ENCODE measurements around the gene ITGA2.

Gene ITGA2

DNA sequence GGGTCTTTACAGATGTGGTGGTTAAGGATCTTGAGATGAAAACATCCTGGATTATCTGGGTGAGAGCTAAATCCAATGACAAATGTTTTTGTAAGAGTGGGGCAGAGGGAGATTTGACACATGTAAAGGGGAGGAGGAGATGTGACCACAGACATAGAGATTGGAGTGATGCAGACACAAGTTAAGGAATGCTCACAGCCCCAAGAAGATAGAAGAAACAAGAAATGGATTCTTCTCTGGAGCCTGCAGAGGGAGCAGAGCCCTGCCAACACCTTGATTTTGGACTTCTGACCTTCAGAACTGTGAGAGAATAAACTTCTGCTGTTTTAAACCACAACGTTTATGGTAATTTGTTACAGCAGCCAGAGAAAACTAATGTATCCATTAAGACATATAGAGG, 21.7 kb downstream of the ITGA2 start:
- Histone ChIP-seq H3K79me2 (ENCODE audit: insufficient read depth, low read length) (no peaks in the 10 kb centered on the region), H3K4me3 (ENCODE audit: insufficient read depth, low read length, poor library complexity, severe bottlenecking) (no peak overlapping the region)

GRCh38 chr5:53011233-53011632, 22.1 kb downstream of the ITGA2 start:
- Histone ChIP-seq H3K4me2 (ENCODE audit: low read depth, low read length, poor library complexity, severe bottlenecking) (no peak overlapping the region), H4K20me1 (ENCODE audit: low read depth, low read length) (no peaks in the 10 kb centered on the region), H3K36me3 (ENCODE audit: low read length) (no peaks in the 10 kb centered on the region), H3K9ac (ENCODE audit: low read length) (no peak overlapping the region), H3K27ac (ENCODE audit: low read depth, low read length) (no peak overlapping the region), H3K79me2 (ENCODE audit: insufficient read depth, low read length) (no peaks in the 10 kb centered on the region), H3K9me3 (ENCODE audit: insufficient read depth, low read length) (no peaks in the 10 kb centered on the region), H2AFZ (ENCODE audit: low read depth, low read length, severe bottlenecking) (no peak overlapping the region), H3K27me3 (ENCODE audit: low read length) (no peaks in the 10 kb centered on the region), H3F3A (ENCODE audit: insufficient read depth) (no peaks in the 10 kb centered on the region), H3K4me3 (ENCODE audit: insufficient read depth, low read length, poor library complexity, severe bottlenecking) (no peak overlapping the region), H3K9me2 (replicated peaks; ENCODE audit: insufficient read depth, low read length) (no peaks in the 10 kb centered on the region; the same call in 1 of the 2 replicates)
- TF ChIP-seq CTCF (IDR thresholded peaks at IDR 0.05; ENCODE audit: insufficient read depth, low read length, poor library complexity, severe bottlenecking) (no peak), EZH2phosphoT487 (conservative IDR thresholded peaks at IDR 0.05; ENCODE audit: low read length) (no peak)

More for the DNA sequence above, 21.7 kb downstream of the ITGA2 start:
- Histone ChIP-seq H3K9me2 (replicated peaks; ENCODE audit: insufficient read depth, low read length) (no peaks in the 10 kb centered on the region; the same call in 1 of the 2 replicates), H3K36me3 (ENCODE audit: low read length) (no peaks in the 10 kb centered on the region), H3F3A (ENCODE audit: insufficient read depth) (no peaks in the 10 kb centered on the region), H3K4me2 (ENCODE audit: low read depth, low read length, poor library complexity, severe bottlenecking) (no peak overlapping the region), H3K9ac (ENCODE audit: low read length) (no peak overlapping the region), H3K27me3 (ENCODE audit: low read length) (no peaks in the 10 kb centered on the region), H3K9me3 (ENCODE audit: insufficient read depth, low read length) (no peaks in the 10 kb centered on the region), H4K20me1 (ENCODE audit: low read depth, low read length) (no peaks in the 10 kb centered on the region), H3K27ac (ENCODE audit: low read depth, low read length) (no peak overlapping the region), H2AFZ (ENCODE audit: low read depth, low read length, severe bottlenecking) (no peak overlapping the region)
- TF ChIP-seq CTCF (IDR thresholded peaks at IDR 0.05; ENCODE audit: insufficient read depth, low read length, poor library complexity, severe bottlenecking) (no peak), EZH2phosphoT487 (conservative IDR thresholded peaks at IDR 0.05; ENCODE audit: low read length) (no peak)

DNA sequence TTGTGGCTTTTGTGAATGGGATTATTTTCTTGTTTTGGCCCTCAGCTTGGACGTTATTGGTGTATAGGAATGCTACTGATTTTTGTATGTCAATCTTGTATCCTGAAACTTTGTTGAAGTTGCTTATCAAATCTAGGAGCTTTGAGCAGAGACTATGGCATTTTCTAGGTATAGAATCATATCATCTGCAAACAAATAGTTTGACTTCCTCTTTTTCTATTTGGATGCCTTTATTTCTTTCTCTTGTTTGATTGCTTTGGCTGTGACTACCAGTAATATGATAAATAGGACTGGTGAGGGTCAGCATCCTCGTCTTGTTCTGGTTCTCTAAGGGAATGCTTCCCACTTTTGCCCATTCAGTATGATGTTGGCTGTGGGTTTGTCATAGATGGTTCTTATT, 24.7 kb downstream of the ITGA2 start:
- Histone ChIP-seq H2AFZ (ENCODE audit: low read depth, low read length, severe bottlenecking) (no peak overlapping the region), H3K79me2 (ENCODE audit: insufficient read depth, low read length) (no peaks in the 10 kb centered on the region), H3K36me3 (ENCODE audit: low read length) (no peaks in the 10 kb centered on the region), H3K9me3 (ENCODE audit: insufficient read depth, low read length) (no peaks in the 10 kb centered on the region), H3F3A (ENCODE audit: insufficient read depth) (no peaks in the 10 kb centered on the region), H3K4me2 (ENCODE audit: low read depth, low read length, poor library complexity, severe bottlenecking) (no peak overlapping the region), H3K9ac (ENCODE audit: low read length) (no peak overlapping the region), H3K27me3 (ENCODE audit: low read length) (no peaks in the 10 kb centered on the region), H3K9me2 (replicated peaks; ENCODE audit: insufficient read depth, low read length) (no peaks in the 10 kb centered on the region; the same call in 1 of the 2 replicates), H3K27ac (ENCODE audit: low read depth, low read length) (no peak overlapping the region), H4K20me1 (ENCODE audit: low read depth, low read length) (no peaks in the 10 kb centered on the region), H3K4me3 (ENCODE audit: insufficient read depth, low read length, poor library complexity, severe bottlenecking) (no peak overlapping the region)
- TF ChIP-seq CTCF (IDR thresholded peaks at IDR 0.05; ENCODE audit: insufficient read depth, low read length, poor library complexity, severe bottlenecking) (no peak), EZH2phosphoT487 (conservative IDR thresholded peaks at IDR 0.05; ENCODE audit: low read length) (no peak)
